GM12801 (cell line): Measurements from ENCODE around the gene LRRC4C.

Experiments used
- TF ChIP-seq, protein P1 (sequence below): IDR thresholded peaks from one replicate; pipeline ENCODE4 v1.5.1; 2011; ENCODE audit warnings: control low read depth; ENCODE audit not compliant: insufficient read length; ENCODE audit errors: extremely low read depth

Gene LRRC4C

DNA sequence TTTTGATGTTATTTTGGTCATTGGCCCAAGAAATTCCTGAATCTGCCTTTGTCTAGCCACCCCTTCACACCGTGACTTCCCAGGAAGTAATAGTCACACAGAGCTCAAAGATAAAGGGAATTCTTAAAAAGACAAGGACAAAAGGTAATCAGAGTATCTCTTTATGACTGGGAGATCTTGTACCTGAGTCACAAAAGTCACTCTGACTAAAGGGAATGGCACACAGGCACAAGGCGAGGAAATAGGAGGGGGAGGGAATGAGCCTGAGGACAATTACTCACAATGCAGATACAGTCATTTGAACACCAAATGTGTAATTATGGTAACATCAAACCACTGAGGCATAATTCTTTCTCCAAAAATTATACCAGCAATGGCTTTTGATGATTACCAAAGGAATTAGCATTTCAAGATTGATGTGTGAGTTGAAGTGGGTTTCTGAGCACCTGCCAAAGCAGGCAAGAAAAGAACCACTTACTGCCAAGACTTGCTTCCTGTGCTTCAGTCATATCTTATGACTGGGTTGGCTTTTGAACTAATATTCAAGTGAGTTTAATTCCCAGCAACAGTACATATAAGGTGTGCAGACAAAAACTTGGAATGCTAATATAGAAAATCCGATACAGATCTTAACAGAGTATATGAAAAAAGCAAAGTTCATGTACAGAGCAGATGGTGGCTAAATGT is 856.4 kb downstream of the LRRC4C start:
- TF ChIP-seq, protein P1, sequence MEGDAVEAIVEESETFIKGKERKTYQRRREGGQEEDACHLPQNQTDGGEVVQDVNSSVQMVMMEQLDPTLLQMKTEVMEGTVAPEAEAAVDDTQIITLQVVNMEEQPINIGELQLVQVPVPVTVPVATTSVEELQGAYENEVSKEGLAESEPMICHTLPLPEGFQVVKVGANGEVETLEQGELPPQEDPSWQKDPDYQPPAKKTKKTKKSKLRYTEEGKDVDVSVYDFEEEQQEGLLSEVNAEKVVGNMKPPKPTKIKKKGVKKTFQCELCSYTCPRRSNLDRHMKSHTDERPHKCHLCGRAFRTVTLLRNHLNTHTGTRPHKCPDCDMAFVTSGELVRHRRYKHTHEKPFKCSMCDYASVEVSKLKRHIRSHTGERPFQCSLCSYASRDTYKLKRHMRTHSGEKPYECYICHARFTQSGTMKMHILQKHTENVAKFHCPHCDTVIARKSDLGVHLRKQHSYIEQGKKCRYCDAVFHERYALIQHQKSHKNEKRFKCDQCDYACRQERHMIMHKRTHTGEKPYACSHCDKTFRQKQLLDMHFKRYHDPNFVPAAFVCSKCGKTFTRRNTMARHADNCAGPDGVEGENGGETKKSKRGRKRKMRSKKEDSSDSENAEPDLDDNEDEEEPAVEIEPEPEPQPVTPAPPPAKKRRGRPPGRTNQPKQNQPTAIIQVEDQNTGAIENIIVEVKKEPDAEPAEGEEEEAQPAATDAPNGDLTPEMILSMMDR: no peak

DNA sequence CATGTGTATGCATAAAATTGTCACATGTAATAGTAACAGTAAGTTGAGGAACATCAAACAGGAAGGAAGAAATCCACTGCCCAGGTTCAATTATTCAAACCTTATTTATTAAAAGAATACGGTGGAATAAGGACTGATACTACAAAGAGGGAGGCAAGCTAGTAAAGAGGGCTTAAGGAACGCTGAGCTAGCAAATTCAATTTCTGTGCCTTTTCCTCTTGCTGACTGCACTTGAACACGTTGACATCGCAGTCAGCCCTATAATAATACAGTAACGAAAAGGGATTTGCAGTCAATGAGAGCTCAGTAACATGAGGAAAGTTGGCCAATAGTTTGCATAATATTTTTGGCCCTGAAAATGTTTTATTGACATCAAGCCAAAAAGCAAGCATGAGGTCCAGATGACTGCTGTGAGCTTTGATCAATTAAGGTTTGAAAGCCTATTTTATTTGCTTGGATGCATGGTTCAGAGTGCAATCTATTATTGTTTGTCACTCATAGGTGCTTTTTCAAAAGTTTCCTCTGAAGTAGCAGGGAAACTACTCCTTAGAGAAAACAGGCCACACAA is 861.8 kb downstream of the LRRC4C start:
- TF ChIP-seq, protein P1: no peak

DNA sequence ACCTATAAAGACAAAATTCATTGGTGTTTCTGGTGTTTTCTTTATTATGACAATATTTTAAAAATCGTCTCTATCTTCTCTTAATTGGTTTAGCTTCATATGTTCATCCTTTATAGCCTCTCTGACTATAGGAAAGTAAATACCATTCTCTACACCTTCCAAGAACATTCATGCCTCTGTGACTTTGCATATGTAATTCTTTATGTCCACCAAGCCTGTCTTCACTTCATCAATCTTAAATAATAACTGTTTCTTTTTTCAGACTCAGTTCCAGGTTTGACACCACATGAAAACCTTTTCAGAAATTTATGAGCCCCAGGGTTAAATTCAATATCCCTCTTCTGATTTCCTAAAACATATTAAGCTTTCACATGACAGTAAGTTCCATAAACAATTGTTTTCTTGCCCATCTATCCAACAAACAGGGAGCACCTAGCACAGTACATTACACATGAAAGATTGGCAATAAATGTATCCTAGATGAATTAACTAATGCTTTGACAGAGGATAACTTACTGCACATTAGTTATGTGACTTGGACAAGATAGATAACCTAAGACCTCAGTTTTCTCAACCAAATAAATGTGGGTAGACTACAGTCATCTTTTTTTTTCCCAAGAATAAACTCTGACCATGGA is 886.1 kb downstream of the LRRC4C start:
- TF ChIP-seq, protein P1: no peak

DNA sequence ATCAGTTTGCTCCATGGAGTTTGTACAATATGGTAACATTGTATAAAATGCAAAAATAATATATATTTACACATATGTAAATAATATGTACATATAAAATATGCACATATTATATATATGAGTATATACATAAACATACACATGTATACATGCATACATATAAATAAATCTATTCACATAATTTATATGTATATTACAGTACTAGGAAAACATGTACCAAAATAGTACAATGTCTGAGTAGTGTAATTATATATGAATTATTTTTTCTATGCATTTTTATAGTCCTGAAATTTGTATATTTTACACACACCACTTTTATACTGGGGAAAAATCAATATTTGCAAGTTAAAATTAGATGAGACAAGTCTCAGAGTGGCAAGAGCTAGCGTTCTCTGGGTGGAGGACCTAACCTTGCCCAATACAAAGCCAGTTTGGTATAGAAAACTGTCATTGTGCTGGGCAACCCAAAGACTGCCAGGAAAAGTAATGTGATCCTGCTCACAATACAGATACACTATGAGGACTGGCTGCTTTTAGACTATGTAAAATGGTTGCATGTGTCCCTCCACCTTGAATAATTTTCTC is 889.4 kb downstream of the LRRC4C start:
- TF ChIP-seq, protein P1: no peak

DNA sequence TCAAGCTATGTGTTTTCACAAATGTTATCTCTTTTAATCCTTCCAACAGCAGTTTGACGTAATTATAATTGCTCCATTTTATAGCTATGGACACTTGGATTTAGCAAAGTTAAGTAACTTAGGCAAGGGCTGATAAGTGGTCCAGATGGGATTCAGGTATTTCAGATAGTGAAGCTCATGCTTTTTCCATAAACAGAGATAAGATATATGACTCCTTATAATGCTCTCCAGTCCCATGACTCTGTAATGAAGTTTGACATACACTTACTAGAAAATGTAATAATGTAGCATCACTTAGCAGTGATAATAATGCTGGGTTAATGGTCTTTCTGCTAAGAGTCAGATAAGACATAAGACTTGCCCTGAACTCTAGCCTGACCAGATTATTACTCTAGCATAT is 892.1 kb downstream of the LRRC4C start:
- TF ChIP-seq, protein P1: no peak

DNA sequence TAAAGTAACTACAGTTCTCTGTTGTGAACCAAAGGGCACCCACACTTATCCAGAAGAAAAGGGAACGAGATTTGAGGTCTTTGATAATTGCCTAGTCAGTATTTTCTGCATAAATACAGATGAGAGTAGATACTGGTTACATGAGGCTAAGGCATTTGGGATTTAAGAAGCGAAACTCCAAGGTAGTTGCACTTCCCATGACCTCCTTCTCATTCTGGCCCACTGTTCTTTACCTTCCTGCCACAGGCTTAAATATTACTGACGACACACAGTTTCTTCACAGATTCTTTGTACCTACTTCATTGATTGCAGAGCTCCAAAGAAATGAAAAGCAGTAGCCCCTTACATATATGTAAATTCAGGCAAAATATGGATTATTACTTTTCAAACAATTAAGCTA is 915.3 kb downstream of the LRRC4C start:
- TF ChIP-seq, protein P1: no peak

DNA sequence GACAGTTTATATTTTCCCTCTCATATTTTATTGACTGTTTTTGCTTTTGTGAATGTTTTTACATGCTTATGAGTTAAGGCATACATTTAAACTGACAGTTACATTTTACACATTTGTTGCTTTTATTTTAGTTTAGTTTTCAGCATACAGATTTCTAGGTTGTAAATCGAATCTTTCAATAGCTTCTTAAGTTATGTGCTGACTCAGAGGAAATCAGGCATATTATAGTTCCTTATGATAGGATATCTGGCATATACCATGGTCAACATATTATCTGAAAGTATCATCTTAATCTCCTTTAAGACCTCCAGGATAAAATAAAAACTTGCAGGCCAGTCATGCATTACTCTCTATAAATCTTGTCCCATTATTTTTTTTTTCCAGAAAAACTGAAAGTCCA is 916.6 kb downstream of the LRRC4C start:
- TF ChIP-seq, protein P1: no peak
